HG03139 (cell line): Measurements from ENCODE around the gene NAXD.
"Not testable (repeated sequence)": the region's sequence is repeated elsewhere in the genome, so short reads cannot be mapped to it uniquely, and the experiment has no call there.

Experiments used
- ATAC-seq: cut with Tn5 transposase; IDR thresholded peaks from one replicate; pipeline ENCODE4 v1.9.1; 2021; ENCODE audit not compliant: unreplicated experiment

Gene NAXD

GRCh38 chr13:110593430-110594130 lies 21.8 kb upstream of the NAXD start:
- no peak for ATAC-seq

DNA sequence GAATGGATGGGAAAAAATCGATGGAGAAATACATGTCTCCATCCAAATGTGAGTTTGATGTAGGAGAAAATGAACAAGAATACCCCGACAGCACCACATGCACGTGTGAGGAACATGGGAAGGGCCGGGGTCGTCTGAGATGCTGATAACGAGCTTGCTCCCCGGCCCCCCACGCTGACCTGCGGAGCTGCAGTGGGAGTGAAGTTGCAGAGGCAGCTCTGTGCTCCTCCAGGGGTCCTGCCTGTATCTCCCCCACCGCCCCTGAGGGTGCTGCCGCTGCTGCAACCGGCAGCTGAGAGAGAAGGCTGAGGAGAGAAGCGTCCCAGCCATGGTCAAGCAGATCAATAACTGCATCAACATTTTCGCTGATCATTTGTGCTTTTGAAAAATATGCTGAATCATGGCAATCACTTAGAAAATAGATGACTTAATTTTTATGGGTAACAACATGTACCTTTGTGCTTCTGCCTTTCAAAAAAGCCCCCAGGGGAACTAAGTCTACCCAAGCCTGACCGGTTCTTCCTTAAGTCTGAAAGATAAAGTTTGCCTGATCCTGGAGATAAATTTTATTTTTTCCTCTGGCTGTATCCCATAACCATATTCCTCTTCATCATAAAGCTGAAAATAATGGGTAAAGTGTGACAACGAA lies 18.2 kb upstream of the NAXD start:
- no peak for ATAC-seq

DNA sequence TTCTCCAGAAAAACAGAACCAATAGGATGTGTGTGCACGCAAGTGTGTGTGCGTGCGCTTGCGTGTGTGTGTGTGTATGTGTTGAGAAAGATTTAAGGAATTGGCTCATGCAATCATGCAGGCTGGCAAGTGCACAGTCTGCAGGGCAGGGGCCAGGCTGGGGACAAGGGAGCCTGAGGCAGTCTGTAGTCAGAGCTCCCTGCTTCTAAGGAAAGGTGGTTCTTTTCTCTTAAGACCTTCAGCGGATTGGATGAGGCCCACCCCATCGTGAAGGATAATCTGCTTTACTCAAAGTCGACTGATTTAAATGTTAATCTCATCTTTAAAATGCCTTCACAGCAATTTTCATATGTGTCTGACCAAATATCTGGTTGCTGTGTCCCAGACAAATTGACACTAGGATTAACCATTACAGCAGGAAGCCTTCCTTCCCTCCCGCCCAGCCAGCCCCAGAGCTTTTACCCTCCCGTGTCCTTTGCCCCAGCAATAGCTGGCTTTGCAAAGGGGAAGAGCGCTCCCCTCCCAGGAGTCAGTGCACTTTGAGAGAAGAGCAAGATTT lies 15.0 kb upstream of the NAXD start:
- ATAC-seq = no peak

GRCh38 chr13:110600980-110601379 lies 14.4 kb upstream of the NAXD start:
- no peak for ATAC-seq

DNA sequence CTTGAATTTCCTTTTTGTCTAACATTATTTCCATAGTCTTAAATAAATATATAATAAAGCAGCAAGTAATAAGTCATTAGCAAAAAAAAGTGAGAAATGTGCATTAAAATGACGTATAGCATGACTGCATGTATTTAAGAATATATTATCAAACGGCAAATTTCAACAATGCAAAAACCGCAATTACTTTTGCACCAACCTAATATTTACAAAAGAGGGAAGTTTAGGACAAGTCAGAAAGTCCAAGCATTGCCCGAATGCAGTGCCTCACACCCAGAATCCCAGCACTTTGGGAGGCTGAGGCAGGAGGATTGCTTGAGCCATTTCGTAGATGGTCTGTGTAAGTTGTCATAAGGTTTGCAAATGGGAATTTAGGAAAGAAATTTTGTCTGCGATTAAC lies 10.2 kb upstream of the NAXD start:
- no peak for ATAC-seq

DNA sequence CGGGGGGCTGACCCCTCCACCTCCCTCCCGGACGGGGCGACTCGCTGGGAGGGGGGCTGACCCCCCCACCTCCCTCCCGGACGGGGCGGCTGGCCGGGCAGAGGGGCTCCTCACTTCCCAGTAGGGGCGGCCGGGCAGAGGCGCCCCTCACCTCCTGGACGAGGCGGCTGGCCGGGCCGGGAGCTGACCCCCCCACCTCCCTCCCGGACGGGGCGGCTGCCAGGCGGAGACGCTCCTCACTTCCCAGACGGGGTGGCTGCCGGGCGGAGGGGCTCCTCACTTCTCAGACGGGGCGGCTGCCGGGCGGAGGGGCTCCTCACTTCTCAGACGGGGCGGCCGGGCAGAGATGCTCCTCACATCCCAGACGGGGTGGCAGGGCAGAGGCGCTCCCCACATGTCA lies 9.1 kb upstream of the NAXD start:
- not testable (repeated sequence) for ATAC-seq

DNA sequence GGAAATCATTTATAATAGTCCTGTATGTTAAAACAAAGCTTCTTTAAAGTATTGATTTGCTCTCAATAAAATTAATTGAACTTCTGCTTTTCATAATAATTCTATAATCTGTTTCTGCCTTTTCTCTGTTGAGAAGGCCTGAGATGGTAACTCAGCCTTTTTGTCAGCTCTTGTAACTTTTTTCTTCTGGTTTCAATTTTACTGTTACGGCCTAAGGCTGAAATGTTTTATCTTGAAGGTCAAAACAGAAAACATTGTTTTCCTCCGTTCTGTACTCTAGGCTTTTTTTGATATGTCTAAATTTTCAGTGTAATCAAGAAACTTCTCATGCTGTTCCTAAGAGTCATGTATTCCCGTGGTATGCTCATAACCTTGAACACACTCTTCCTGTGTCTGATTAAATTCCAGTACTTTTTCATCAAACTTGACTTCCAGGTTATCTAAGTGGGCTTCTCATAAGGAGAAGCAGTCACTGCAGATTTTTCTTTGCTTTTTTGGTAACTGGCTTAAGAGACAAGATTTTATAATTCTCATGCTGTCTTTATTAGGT lies 7.6 kb upstream of the NAXD start:
- no peak for ATAC-seq

GRCh38 chr13:110610955-110611595 lies 4.3 kb upstream of the NAXD start:
- no peak for ATAC-seq

GRCh38 chr13:110615005-110615321 lies 382 bp upstream of the NAXD start:
- ATAC-seq = no peak

- ATAC-seq = peak; percentile 32
Measured at GRCh38 chr13:110616103-110617101, 1.1 kb downstream of the NAXD start.

DNA sequence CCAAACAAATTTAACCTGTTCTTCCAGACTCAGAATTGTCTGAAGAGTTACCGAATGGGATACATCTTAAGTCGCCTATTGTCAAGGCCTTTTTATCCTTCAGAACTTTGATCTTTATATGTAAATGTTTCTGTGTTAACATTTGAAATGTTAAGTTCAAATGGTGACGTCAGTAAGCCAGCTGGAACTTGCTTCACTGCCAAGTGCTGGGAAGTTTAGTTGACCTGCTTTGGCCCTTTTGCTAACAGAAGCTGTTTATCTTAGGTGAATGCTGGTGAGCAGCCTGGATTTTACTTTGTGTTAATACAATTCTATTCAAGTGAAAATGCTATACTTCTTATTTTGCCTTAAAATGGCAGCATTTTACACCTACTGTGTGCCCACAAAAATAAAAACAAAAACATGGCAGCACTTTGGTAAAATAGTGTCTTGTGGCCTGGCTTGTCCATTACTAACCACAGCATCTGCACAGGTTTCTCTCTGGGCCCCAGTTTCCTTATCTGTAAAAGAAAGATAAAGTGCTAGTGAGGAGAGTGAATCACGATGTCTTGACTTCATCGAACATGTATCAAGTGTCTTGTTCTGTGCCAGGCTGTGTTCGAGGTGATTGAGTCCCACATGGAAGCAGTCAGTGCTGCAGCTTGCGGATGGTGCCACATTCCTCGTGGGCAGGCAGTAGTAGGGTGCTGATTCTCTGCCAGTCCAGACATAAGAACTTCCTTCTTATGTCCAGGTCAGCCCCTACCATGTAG lies 2.2 kb downstream of the NAXD start:
- ATAC-seq = no peak

DNA sequence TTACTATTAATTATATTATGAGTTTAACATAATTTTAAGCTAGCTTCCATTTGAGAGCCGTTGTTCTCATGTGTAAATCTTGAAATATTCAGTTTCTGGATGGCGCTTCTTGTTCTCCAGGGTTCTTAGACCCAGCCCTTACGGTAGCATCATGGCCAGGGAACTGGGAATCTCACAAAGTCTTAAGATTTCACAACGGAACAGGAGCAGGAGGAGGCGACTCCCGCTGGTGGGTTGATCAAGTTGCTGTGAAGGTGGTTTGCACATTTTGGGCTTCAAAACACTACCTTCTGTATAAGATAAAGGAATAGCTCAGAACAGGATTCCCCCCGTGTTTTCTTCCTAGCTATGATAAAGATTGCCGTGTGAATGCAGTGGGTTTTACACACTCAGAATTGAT lies 2.8 kb downstream of the NAXD start:
- ATAC-seq = no peak

- no peak for ATAC-seq
Measured at GRCh38 chr13:110618780-110619179, 3.4 kb downstream of the NAXD start.

DNA sequence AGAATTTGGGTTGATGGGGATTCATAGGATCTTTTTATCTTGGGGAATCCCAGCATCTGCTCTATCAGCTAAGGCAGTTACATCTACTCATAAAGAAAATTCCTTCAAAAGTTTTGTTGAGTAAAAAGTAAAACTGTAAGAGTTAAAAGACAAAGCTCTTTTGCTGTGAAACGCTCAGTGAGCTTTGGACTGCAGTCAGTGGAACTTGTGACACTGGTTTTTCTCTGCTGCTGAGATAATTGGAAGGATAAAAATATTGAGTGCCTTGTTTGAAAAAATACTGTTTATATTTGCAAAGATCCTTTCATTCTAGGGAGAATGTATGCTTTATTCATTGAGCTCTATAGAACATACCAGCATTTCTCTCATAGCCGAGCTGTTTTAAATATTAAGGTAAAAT lies 5.3 kb downstream of the NAXD start:
- no peak for ATAC-seq

DNA sequence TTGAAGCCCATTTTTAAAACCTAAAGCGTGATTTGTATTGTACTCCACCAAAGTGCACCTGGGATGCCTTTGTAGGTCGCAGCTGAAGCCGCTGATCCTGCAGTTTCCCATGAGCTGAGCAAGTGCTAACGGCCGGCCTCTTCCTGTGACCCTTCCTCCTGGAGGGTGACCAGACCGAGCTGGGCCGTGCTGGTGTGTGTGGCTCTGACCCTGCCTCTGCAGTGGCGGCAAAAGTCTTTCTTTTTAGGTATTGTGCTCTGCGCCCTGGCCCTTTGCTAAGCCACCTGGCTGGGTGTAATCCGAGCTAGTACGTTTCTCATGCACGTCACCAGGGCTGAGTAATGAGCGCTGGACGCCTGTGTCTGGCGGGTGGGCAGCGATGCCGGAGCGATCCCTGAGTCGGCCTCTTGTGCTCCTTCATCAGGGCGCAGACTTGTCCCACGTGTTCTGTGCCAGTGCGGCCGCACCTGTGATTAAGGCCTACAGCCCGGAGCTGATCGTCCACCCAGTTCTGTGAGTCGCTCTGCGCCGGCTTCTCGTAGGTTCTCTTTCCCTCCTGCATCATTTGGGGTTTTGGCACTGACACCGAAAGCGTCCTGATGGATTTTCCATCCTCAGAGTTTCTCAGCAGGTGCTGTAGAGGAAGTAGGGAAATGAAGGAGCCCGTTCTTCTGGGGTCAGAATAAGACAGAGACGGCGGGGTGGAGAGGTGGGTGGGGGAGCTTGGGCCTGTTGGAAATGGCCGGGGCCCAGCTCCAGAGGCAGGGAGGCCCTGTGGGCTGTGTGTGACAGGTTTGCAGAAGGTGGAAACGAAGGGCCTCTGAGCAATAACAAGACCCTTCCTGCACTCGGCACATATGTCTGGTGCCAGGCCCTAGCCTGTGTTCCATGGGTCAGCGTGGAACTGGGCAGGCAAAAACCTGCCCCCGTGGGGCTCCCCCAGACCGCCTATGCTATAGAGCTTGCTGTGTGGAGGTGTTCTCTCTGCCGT lies 9.7 kb downstream of the NAXD start:
- no peak for ATAC-seq

GRCh38 chr13:110625771-110626321 lies 10.5 kb downstream of the NAXD start:
- ATAC-seq = no peak

GRCh38 chr13:110626521-110626920 lies 11.2 kb downstream of the NAXD start:
- no peak for ATAC-seq

DNA sequence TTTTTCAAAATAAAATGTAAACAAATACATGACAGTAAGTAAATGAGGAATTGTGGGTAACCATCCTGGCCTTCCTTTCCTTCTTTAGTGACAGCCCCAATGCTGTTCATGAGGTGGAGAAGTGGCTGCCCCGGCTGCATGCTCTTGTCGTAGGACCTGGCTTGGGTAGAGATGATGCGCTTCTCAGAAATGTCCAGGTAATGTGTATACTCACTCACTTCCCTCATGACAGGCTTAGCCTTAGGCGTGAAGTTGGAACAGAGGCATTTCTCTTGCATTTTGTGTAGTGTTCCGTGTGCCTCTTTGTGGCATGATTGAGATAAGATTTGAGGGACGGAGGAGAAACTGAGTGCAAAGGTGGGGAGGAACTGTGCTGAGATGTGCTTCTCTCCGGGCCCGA lies 12.0 kb downstream of the NAXD start:
- no peak for ATAC-seq
